HG02970 (cell line): ENCODE measurements around the gene ANKS1B.
A peak's percentile ranks its signal among the peaks of the same experiment; 100 is the strongest.

Source experiments
- ATAC-seq: cut with Tn5 transposase; IDR thresholded peaks from one replicate; pipeline ENCODE4 v1.9.1; 2021; ENCODE audit warnings: mild to moderate bottlenecking, moderate library complexity, moderate number of reproducible peaks; ENCODE audit not compliant: unreplicated experiment, low FRiP score

The ANKS1B gene

DNA sequence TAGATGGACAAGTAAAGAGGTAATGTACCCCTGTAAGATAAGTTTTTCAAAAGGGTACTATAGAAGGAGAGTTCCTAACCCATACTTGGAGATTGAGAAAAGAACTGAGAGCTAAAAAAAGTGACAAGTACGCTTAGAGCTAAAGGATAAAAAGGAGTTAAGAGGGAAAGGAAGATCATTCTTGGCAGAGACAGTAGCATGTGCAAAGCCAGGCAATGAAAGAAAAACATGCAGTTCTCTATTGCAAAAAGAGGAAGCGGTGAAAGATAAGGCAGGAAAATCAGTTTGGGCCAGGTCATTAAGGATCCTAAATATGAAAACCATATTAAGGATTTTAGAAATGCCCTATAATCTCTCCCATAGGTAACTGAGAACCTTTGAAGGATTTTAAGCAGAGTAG, 837.6 kb downstream of the ANKS1B start:
- ATAC-seq = no peak

- no peak for ATAC-seq
Measured at GRCh38 chr12:99146730-99147129, 838.0 kb downstream of the ANKS1B start.

- no peak for ATAC-seq
Measured at GRCh38 chr12:99146185-99146584, 838.6 kb downstream of the ANKS1B start.

- no peak for ATAC-seq
Measured at GRCh38 chr12:99142651-99143050, 842.1 kb downstream of the ANKS1B start.

GRCh38 chr12:99140017-99140720, 844.6 kb downstream of the ANKS1B start:
- no peak for ATAC-seq

DNA sequence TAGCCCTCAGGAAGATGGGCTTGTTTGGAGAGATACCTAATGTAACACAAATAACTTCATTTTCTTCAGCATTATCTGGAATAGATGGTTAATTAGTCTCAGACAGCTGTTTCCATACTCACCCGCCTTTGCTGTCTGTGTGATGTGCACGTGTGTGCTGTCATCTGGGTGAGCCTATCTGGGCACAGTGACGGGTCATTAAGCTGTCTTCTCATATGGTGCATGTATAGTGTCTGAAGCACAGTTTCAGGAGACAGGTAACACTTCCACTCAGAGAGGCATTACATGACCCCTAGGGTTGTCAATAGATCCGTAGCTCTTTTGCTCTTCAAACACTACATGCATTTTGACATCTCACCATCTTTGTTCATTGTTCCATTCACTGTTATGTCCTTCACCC, 846.3 kb downstream of the ANKS1B start:
- no peak for ATAC-seq

GRCh38 chr12:99137124-99137855, 847.4 kb downstream of the ANKS1B start:
- no peak for ATAC-seq

- ATAC-seq = no peak
Measured at GRCh38 chr12:99136516-99136915, 848.2 kb downstream of the ANKS1B start.

- no peak for ATAC-seq
Measured at GRCh38 chr12:99135376-99135775, 849.4 kb downstream of the ANKS1B start.

- no peak for ATAC-seq
Measured at GRCh38 chr12:99133401-99133800, 851.3 kb downstream of the ANKS1B start.

DNA sequence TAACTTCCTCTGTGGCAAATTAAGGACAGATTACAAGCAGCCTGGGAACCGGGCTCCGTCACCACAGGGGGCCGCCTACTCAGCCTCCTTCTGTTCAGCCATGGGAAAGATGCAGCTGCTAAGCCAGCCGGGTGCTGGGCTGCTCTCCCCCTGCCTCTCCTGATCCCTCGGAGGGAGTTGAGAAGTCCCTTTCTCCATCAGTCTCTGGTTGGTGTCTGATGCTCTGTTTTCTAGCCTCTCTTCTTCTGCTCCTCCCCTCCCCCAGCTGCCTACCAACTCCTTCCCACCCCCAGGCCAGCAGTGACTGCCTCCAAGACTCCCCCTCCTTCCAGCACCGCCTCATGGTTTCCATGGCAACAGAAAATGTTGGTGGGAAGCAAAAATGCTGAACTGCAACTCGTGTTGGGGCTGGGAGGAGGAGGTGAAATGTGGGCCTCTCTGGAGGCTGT, 853.0 kb downstream of the ANKS1B start:
- no peak for ATAC-seq

- peak; percentile 96 for ATAC-seq
Measured at GRCh38 chr12:99130808-99131553, 853.8 kb downstream of the ANKS1B start.

DNA sequence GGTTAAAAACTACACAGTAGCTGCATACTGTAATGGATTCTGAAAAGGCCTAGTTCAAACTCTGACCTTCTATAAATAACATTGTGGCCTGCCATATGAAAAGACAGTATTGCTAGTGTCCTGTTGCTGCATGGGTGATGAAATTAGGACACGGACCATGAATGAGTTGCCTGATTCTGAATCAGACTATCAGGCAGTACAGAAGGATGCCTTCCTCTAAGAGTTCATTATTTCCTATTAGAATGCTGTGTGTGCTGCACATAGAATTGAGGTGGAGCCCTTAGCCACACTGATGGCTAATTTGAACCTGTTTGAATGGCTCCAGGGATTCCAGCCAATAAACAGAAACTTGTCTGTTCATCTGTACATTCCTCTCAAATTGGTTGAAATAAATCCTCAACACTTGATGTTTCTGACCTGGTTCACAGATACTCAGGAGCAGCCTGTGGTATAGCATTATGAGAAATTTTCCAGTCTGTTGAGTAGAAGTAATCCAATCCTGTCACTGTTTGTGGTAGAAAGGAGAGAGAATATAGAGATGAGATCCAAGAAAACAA, 856.4 kb downstream of the ANKS1B start:
- no peak for ATAC-seq

DNA sequence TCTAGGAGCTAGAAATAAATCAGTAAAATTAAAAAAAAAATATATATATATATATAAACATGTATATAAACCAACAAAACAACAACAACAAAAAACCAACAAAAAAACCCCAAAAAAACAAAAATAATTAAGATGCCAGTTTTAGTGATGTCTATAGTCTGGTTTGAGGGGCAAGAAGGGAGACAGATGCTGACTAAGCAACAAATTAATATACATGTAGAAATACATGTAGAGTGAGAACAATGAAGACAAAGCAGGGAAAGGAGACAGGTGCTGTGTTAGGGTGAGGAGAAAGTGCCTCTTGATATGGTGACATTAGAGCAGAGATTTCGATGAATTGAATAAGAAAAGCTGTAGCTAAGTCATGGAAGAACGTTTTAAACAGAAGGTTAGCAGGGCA, 861.8 kb downstream of the ANKS1B start:
- no peak for ATAC-seq

- ATAC-seq = no peak
Measured at GRCh38 chr12:99122496-99122895, 862.2 kb downstream of the ANKS1B start.

DNA sequence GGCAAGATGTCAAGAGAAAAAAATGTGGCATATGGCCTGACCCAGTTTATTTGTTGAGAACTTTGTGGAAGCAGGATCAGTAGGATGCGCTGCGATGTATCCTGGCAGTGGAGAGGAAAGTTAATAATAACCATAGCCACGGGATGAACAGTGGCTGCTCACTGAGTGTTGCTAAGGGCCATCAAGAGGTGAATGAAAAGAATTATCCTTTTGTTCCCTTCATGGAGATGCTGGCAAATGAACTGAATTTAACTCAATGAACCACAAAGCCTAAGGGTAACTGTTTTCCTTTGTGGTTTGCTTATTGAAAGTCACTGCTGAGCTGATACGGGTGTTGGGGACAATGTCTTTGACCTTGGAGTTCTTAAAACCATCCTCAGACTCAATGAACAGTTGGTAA, 863.2 kb downstream of the ANKS1B start:
- ATAC-seq = no peak

- no peak for ATAC-seq
Measured at GRCh38 chr12:99119943-99120342, 864.8 kb downstream of the ANKS1B start.

DNA sequence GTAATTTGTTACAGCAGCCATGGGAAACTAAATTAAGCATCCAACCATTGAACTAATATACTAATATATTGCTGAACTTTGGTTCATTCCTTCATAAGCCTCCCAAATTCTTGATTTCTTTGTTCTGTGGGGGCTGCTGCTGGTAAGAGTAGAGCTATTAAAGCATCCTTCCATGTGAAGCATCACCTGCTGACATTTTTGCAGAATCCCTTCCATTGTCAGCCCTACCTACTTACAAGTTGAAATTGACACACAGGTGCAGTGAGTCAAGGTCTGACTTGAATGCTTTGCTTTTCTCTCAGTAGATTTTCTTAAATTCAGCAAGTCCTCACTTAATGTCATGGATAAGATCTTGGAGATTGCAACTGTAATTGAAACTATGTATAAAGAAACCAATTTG, 865.3 kb downstream of the ANKS1B start:
- no peak for ATAC-seq

DNA sequence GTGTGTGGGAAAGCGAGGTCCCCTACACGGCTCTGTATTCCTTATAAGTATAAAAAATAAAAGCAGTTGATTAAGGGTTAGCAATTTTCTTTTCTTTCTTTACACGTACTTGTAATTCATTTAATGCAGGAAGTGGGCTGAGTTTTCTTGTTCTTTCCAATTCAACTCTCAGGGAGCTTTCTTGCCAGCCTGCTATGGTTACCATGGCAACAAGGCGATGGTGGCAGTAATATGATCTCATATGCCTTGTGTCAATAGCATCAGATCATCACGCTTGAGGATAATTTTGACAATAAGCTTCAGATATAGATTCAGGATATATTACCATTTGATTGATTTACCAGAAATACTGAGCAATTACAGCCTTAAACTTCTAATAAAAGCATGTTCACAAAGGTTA, 873.1 kb downstream of the ANKS1B start:
- no peak for ATAC-seq

GRCh38 chr12:99110868-99111267, 873.9 kb downstream of the ANKS1B start:
- ATAC-seq = no peak

GRCh38 chr12:99110212-99110611, 874.5 kb downstream of the ANKS1B start:
- ATAC-seq = no peak
